CD4-positive, alpha-beta T cell treated with Interleukin-15 for 4 hours (primary cell): ENCODE results near the gene DDX31.
"Not testable (repeated sequence)": the region's sequence is repeated elsewhere in the genome, so short reads cannot be mapped to it uniquely, and the experiment has no call there.

Experiments used
- DNase-seq: peaks from one replicate; pipeline ENCODE4 v3.0.0-alpha.2; 2020; ENCODE audit warnings: low spot score

Gene DDX31

GRCh38 chr9:132669698-132670456 is at the start of gene DDX31:
DDX31 (minus strand) TSS chr9:132669983; CDS start chr9:132669934, 49 bp downstream.
- DNase-seq = peak; percentile 87

GRCh38 chr9:132718381-132718928 is 48.7 kb upstream of the DDX31 start:
- not testable (repeated sequence) for DNase-seq

- no peak for DNase-seq
These were observed 47.7 kb upstream of the DDX31 start for GRCh38 chr9:132717326-132717945.

DNA sequence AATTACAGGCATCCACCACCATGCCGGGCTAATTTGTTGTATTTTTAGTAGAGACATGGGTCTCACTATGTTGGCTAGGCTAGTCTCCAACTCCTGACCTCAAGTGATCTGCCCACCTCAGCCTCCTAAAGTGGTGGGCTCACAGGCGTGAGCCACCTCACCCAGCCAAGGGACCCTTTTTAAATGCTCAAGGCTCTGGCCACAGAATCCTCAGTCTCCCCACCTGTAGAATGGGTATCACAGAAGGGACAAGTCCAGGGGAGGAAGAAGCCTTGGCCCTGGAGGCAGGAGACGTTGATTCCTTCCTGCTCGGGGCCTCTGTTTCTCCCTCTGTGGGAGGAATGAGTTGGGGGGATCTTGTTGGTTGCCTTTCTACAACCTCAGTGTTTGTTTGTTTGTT is 46.2 kb upstream of the DDX31 start:
- DNase-seq = no peak

DNA sequence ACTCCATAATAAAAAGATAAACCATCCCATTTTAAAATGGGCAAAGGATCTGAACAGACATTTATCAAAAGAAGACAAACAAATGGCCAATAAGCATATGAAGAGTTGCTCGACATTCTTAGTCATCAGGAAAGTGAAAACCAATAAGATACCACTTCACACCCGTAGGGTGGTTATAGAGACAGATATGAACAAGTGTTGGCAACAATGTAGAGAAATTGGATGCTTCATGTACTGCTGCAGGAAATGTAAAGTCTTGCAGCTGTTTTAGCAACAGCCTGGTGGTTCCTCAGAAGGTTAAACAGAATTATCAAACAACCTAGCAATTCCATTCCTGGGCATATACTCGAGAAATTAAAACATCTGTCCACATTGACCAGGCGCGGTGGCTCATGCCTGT is 43.0 kb upstream of the DDX31 start:
- no peak for DNase-seq

DNA sequence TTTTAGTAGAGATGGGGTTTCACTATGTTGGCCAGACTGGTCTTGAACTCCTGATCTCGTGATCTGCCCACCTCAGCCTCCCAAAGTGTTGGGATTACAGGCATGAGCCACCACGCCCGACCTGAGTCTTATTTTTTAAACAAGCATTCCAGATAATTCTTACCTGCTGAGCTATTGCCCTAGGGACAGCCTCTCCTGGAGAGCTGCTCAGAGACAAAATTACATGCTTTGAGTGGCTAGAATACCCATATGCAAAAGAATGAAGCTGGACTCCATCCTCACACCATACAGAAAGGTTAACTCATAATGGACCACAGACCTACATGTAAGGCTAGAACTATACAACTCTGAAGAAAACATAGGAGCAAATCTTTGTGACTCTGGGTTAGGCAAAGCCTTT is 42.1 kb upstream of the DDX31 start:
- no peak for DNase-seq

- DNase-seq = not testable (repeated sequence)
These were observed 41.4 kb upstream of the DDX31 start for GRCh38 chr9:132711152-132711551.

DNA sequence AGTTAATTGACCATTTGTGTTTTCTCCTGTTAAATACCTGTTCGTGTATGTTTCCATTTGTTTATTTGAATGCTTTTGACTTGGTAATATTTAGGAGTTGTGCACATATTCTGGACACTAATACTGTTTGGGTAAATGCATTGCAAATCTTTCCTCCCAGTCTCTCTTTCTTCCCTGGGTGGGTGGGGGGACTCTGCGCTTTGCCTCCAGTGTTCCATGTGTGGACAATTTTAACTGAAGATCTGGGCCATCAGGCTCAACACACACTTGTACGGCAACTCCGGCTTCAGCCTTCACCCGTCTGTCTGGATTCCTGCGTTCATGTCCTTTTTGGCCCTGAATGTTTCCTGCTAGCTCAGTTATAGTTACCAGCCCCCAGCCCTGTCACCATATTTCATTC is 40.5 kb upstream of the DDX31 start:
- no peak for DNase-seq

- DNase-seq = no peak
These were observed 39.1 kb upstream of the DDX31 start for GRCh38 chr9:132708769-132709430.

DNA sequence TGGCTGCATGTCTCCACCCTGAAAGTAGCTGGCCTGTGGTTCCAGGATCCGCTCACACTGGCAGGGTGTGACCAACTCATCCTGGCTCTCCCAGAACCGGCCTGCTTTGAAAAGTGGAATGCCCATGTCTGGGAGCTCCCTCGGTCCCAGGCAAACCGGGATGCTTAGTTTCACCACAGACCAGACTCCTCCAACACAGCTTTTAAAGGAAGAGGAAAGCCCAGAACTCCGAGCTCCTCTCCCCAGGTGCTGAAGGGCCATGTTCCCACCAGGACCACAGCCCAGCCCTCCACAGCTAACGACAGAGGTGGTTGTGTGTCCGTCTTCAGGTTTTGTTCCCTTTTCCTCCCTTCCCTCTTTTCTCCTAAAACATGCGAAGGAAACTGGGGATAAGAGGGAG is 38.5 kb upstream of the DDX31 start:
- DNase-seq = no peak

- DNase-seq = no peak
These were observed 33.6 kb upstream of the DDX31 start for GRCh38 chr9:132703336-132703735.

- DNase-seq = no peak
These were observed 32.5 kb upstream of the DDX31 start for GRCh38 chr9:132702254-132702653.

GRCh38 chr9:132699956-132700355 is 30.2 kb upstream of the DDX31 start:
- DNase-seq = no peak

GRCh38 chr9:132698989-132699388 is 29.2 kb upstream of the DDX31 start:
- no peak for DNase-seq

DNA sequence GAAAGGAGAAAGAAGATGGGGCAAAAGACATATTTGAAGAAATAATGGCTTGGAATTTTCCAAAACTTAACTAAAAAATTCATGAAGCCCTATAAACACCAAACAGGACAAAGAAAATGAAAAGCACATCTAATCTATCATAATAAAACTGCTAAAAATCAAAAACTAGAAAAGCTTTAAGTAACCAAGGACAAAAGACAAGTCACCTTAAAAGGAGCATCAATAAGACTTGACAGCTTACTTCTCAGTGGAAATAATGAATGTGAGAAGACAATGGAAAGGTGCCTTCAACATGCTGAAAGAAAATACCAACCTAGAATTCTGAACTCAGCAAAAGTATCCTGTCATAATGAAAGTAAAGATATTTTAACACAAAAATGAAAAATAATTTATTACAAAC is 27.4 kb upstream of the DDX31 start:
- no peak for DNase-seq

DNA sequence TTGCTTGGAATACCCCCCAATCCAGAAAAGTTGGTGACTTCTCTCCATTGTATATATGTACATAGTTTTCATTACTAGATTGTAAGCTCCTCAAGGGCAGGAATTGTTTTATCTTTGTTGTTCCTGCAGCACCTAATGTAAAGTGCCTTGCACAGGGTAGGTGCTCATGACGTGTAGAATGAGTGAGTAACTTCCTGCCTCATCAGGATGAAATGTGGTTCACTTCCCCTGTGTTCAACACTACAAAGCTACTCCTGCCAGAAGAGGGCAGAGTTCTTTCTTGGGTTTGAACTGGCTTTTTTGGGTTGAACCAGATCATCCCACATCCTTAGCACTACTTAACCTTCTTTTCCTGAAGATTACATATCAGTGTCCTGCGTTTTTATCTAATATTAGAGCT is 24.4 kb upstream of the DDX31 start:
- DNase-seq = peak; percentile 33

- no peak for DNase-seq
These were observed 20.9 kb upstream of the DDX31 start for GRCh38 chr9:132690696-132691095.

- DNase-seq = no peak
These were observed 14.1 kb upstream of the DDX31 start for GRCh38 chr9:132683873-132684272.

GRCh38 chr9:132681561-132681960 is 11.8 kb upstream of the DDX31 start:
- DNase-seq = no peak

DNA sequence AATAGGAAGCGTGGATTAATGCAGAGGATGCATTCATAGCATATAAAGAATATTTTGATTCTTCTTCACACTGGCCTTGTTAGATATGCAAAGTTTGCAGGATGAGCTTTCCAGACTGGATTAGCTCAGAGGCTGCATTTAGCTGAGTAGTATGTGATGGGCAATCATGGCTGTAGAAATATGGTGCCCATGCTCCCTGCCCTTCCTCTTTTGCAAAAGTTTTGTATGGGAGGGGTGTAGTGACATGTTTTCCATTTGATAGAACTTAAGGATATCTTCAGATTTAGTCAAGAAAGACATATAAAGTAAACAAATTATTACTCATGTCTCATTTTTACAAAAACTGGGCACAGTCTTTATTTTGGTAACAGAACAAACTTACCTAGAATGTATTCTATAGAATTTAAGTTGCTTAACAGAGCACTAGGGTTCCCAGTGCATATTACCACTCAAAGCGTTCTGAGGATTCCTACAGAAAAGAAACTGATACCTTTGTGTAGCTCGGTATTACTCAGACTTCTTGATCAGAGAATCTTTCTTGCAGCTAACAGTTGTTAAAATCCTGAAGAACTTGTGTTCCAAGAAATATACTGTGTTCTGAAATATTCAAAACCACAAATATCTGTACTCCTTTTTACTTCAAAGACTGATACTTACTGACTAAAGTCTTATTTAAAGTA is 10.3 kb upstream of the DDX31 start:
- DNase-seq = no peak

GRCh38 chr9:132677976-132678375 is 8.2 kb upstream of the DDX31 start:
- no peak for DNase-seq

- no peak for DNase-seq
These were observed 4.7 kb upstream of the DDX31 start for GRCh38 chr9:132674485-132674884.
